ENCODE measurements around the gene ZBTB16.

DNA sequence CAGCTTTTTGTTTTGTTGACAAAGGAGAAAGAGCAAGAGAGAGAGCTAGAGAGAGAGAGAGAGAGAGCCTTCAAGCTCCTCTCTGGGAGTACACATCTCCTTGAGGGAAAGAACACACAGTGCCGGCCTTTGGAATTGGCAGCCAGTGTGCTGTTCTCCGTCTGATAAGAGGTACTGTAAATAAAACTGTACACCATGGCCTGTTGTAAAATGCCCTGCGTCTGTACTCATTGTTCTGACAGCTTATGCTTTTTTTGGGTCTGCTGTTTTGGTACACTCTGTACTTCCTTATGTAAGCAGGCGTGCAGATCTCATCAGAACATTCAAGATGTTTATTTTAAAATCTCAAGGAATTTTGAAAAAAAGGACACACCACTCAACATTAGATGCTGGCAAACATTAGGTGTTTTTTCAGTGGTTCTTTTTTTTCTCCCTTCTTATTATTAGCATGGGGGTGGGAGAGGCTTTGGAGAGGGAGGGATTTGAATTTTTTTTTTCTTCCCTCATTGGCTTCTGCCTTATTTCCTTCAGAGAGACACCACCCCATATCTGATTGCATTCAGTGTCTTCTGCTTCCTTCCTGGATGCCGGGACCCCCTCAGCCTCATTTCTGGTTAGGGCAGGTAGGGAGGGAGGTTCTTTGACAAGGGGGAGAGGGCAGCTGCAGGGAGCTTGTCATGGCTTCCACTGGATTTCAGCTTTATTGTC is 119.9 kb downstream of the ZBTB16 start:
- TF ChIP-seq, protein P1, sequence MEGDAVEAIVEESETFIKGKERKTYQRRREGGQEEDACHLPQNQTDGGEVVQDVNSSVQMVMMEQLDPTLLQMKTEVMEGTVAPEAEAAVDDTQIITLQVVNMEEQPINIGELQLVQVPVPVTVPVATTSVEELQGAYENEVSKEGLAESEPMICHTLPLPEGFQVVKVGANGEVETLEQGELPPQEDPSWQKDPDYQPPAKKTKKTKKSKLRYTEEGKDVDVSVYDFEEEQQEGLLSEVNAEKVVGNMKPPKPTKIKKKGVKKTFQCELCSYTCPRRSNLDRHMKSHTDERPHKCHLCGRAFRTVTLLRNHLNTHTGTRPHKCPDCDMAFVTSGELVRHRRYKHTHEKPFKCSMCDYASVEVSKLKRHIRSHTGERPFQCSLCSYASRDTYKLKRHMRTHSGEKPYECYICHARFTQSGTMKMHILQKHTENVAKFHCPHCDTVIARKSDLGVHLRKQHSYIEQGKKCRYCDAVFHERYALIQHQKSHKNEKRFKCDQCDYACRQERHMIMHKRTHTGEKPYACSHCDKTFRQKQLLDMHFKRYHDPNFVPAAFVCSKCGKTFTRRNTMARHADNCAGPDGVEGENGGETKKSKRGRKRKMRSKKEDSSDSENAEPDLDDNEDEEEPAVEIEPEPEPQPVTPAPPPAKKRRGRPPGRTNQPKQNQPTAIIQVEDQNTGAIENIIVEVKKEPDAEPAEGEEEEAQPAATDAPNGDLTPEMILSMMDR (IDR thresholded peaks at IDR 0.05): no peak
- peak in 1 of 2 donors; percentile 51 for TF ChIP-seq POLR2A (IDR thresholded peaks at IDR 0.05)

All from heart left ventricle (tissue), 13 donors.